HG03457 (cell line): ENCODE measurements around the gene STX12.
"Not testable (repeated sequence)": the region's sequence is repeated elsewhere in the genome, so short reads cannot be mapped to it uniquely, and the experiment has no call there.

Experiments used
- ATAC-seq: cut with Tn5 transposase; IDR thresholded peaks from one replicate; pipeline ENCODE4 v1.9.1; 2021; ENCODE audit warnings: moderate number of reproducible peaks; ENCODE audit not compliant: unreplicated experiment

STX12 gene

DNA sequence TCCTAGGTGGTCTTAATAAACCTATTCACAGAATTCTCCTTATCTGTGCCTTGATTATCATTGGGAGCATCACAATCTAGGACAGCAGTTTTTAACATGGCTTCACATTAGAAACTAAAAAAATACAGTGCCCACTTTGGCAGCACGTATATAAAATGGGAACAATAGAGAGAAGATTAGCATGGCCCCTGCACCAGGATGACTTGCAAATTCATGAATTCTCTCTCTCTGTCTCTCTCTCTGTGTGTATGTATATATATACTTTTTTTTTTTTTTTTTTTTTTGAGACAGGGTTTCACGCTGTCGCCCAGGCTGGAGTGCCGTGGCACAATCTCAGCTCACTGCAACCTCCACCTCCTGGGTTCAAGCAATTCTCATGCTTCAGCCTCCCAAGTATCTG, 51.4 kb downstream of the STX12 start:
- no peak for ATAC-seq

DNA sequence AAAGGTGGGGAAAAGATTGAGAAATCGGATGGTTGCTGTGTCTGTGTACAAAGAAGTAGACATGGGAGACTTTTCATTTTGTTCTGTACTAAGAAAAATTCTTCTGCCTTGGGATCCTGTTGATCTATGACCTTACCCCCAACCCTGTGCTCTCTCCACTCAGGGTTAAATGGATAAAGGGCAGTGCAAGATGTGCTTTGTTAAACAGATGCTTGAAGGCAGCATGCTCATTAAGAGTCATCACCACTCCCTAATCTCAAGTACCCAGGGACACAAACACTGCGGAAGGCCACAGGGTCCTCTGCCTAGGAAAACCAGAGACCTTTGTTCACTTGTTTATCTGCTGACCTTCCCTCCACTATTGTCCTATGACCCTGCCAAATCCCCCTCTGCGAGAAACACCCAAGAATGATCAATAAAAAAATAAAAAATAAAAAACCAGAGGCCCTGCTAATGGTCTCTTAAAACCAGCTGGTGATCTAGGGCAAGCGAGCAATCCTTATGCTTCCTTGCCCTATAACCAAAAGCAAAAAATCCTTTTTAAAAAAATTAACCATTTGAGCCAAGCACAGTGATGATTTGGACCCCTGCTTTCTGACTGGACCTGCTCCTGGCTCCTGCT, 56.4 kb downstream of the STX12 start:
- ATAC-seq = not testable (repeated sequence)

DNA sequence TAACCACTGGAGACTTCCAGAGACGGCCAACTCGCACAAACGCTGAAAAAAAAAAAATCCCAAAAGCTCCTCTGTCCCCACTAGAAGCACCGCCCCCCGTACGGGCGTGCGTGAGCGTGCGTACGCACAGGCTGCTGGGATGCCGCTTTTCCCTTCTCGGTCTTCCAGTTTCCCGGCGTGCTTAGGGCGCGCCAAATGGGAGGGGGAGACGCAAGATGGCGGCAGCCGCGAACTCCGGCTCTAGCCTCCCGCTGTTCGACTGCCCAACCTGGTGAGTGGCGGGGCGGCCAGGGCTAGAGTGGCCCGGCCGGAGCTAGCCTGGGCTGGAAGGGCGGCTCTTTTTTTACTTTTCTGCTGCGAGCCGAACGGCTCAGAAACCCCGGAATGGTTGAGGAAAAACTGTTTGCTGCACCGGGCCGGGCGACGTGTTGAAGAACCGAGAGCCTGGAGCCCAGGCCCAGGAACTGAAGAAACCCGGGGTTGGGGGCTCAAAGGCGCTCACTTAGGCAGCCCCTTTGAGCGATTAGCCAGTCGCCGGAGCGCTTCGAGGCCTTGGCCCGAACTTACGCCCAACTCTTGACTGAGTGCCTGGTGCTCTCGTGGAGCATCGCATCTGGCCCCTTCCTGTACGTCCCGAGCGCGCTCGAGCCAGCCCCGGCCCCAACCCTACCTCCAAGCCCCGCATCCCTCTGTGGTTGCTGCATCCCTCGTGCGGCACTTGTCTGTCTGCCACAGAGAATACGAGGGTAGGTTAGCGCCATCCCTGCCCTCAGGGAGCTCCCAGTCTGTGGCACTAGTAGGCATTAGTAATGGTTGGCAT, 57.8 kb downstream of the STX12 start, which contains the start of gene PPP1R8:
PPP1R8 (plus strand) TSS at position 162 of the 820 bp plus-strand sequence; CDS start at position 216, 54 bp downstream.
- peak; percentile 81 for ATAC-seq

DNA sequence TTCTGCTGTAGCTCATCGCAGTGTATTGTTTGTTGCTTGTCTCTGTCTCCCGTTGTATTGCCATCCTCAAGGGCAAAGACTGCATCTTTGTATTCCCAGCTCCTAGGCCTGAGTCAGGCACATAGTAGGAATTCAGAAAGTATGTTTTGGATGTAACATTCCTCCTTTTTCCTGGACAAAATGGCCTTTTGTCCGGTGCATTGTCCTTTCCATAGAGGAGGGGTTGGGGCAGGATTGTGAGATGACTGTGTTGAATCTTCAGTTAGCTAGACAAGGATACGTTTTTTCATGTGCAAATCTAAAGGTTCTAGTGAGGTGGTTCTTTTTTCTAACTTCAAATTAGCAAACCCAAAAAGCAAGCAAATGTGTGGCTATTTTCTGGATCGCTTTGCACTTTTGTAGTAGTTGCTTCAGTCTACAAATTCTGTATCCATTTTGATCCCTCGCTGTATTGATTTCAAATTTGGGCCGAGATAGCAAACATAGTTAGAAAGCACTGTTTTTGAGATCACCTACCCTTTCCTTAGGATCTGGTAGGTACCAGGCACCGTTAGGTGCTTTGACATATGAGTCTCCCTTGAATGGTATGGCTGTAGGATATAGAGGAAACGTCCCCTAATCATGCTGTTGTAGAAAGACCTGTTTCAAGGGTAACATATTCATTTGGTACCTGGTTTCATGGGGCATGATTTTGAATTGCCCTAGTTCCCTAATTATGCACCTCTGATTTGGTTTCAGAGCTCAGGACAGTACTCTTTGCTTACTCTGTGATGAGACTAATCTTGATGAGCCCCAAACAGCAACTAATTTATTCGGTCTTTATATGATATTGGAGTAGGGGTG, 58.8 kb downstream of the STX12 start:
- no peak for ATAC-seq

DNA sequence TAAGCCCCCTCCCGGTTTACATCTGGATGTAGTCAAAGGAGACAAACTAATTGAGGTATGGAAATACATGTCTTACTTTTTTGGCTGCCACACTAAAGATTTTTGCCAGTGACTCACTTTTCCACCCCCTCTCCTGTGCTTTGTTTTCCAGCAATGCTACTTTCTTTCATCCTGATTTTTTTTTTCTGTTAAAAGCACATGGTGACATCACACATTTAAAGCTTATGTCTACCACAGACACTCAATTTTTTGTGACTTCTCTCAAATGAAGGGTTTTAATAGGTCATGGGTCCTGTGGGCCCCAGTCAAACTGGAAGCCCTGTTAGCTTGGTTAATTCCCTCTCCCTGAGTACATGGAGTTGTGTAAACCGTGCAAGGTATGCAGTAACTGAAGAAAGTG, 59.7 kb downstream of the STX12 start:
- no peak for ATAC-seq

DNA sequence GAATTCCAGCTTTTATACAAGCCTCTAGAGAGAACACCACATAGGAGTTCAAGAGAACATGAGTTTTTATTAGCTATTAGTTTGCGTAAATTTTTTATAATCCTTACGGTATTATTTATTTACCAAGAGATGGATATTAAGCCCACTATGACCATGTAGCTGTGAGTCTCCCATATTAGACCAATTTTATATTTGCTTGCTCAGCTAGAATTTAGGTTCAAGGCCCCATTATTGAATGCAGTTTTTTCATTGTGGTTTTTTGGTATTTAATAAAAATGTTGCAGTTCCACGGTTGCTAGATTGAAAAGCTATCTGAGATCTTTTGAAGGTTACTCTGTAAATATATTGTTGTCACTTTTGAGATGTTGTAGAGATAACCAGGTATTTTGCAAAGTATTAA, 60.5 kb downstream of the STX12 start:
- ATAC-seq = no peak

DNA sequence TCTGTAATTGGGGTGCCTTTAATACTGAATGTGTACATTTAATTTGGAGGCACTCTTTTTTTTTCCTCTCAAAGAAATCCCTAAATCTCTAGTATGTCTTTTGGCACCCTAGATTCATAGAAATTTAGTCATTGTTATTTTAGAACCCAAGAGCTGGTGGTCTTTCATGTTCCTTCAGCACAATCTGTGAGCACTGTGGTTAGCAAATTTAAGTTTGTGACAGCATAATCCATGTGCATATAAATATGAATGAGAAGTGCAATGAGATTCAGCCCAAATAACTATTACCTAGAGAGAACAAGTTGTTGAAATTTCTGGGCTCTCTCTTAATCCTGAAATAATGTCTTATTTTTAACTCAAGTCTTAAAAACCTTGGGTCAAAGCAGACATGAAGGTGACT, 62.0 kb downstream of the STX12 start:
- no peak for ATAC-seq

DNA sequence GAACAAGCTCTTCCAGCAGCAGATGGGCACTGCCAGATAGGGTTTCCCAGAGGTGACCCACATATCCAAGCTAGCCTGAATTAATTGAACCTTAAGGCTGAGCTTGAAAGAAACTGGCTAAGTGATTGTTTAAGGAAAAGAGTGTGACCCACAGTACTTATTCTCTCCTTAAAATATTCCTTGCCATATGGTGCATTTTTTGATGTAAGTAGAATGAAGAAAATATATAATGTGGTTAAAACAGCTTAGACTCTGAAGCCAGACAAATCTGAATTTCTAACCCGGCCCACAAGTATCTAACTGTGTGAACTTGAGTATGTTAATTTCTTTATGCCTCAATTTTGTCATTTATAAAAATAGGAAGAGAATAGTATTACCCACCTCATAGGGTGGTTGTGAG, 62.5 kb downstream of the STX12 start:
- ATAC-seq = no peak

DNA sequence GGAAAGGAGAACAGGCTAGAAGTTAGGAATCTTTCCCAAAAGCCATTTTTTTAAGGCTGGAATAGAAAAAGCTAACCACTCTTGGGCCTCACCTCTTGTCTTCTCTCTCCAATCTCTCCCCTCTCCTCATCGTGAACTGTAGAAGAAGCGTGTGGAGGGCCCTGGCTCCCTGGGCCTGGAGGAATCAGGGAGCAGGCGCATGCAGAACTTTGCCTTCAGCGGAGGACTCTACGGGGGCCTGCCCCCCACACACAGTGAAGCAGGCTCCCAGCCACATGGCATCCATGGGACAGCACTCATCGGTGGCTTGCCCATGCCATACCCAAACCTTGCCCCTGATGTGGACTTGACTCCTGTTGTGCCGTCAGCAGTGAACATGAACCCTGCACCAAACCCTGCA, 76.9 kb downstream of the STX12 start:
- ATAC-seq = no peak

DNA sequence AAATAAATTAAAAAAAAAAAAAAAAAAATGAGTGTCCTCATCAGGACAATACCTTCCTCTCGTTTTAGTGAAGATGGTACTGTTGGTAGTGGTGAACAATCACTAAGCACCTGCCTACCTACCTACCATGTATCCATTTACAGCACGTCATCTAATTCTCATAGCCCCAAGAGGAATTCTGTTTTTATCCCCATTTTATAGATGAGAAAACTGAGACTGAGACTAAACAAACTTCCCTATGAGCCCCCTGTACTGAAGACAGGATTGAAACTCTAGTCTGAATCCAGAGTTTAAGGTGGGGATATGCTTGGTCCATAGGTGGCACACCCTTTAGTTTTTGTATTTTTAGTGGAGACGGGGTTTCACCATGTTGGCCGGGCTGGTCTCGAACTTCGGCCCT, 82.1 kb downstream of the STX12 start:
- ATAC-seq = no peak

DNA sequence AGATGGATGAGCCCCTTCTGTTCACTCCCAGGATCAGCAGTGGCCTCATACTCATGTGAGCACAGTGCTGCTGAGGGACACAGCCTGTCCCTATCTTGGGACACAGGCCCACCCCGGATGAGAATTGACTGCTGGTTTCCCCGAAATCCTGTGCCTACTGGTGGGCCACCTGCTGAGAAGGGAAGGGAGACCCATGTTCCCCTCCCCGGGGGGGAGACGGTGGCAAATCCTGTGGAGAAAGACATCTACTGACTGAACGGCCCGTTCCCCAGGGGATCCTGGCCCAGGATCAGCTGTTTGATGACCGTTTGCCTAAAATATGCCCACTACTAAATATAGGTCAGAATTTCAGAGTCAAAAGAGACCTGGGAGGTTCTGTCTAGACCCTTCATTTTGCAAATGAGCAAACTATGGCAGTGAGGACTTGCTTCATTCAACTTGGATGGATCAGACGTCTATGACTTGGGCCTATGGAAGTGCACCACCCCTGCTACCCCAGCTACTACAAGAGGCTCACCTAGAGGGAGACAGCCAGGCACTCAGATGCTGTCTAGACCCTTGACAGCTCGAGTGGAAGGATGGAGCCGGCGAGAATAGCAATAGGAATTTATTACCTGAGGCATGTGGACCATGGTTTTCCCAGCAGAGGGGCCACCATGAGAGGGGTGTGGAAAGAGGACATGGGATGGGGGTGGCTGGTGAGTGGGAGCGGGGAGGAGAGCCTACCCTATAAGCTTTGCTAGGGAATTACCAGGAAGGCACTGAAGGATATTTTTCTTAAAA, 83.7 kb downstream of the STX12 start:
- ATAC-seq = no peak

DNA sequence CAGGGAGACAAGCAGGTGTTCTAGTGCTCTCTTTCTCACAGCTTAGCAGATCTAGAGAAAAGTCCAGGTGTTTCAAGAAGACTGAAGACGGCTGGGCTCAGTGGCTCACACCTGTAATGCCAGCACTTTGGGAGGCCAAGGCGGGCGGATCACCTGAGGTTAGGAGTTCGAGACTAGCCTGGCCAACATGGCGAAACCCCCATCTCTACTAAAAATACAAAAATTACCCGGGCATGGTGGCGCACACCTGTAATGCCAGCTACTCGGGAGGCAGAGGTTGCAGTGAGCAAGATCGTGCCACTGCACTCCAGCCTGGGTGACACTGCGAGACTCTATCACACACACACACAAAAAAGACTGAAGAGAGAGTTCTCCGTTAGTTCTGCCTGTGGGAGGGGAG, 84.5 kb downstream of the STX12 start:
- ATAC-seq = not testable (repeated sequence)

DNA sequence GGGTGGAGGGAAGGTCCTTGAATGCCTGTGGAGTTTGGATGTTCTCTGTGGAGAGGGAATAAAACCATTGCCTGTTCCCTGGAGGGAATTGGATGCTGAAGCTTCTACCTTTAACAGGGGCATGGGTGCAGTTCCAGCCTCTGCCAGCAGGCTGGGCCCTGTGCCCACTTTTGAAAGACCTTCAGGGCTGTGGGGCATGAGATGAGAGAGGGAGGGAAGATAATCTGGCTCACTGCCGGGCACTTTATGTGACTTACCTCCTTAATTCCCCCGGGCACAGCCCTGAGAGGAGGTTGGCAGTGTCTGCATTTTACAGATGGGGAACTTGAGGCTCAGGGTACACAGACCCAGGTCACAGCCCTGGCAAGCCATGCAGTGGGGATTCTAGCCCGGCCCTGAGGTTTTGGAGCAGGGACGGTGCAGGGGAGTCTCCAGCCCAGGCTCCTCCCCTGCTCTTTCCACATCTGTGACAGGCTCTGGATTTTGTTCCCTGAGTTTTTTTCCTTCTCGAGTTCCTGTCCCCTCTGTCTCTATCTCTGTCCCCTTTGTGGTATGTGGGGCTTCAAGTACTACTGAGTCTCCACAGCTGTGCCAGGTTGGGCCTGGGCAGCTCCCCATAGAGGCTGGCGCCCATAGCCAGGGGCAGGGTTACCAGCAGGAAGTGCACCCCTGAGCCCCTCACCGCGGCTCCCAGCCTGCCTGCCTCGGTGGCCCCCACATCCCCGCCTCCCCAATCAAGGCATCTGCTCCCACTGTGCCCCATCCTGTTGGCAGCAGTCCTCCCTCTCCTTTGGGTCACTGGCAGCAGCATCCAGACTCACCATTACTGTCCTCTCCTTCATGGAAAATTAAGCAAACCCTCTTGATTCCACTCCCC, 85.3 kb downstream of the STX12 start:
- peak; percentile 51 for ATAC-seq

DNA sequence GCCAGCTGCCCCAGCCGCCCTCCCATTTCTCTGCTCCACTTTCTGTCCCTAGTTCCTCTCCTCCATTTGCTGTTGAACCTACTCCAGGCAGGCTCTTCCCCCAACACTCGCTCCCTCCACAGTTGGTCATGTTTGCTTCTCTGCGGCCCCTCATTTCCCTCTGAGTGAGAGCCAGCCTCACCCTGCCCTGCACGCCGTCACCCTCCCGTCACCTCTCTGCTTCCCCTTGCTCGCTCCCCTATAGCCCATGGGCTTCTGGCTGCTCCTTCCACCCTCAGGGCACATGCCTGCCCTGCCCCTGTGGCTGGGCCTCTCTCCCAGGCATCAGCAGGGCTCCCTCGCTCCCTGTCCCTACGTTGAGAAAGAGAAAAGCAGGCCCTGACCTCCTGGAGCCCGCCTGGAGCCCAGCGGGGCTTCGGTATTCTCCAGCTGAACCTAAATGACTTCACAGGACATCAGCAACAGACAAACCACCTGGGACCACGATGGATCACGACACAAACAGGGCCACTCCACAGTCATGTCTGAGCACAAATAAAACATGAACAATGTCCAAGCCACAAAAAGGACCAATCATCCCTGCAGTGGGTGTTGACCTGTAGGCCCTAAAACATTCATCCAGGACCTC, 86.0 kb downstream of the STX12 start:
- ATAC-seq = no peak

DNA sequence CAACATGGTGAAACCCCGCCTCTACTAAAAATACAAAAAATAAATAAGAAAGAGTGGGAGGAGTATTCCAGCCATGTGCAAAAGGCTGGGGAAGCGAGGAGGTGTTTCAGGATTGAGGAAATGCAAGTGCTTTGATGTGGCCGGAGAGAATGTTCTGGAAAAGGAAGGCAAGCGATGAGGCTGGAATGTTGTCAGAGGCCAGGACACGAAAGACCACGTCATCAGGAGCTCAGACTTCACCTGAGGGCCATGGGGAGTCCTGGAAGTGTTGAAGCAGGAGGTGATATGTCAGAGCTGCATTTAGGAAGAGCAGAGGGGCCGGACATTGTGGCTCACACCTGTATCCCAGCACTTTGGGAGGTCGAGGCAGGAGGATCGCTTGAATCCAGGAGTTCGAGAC, 88.4 kb downstream of the STX12 start:
- no peak for ATAC-seq

DNA sequence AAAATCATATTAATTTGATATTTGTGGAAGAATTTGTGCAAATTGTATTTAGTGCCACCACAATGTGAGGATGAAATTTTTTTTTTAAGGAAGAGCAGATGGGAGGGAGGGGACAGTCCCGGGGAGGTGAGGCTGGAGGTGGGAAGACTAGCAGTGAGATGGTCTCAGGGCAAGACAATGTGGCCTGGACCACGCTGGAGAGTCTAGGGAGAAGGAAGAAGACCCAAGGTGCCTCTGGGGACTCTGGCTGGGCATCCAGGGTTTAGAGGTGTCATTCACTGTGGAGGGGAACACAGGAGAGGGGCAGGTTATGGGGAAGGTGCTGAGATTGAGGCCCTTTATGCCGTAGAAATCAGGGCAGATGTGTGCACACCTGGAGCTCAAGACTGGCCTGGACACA, 89.0 kb downstream of the STX12 start:
- no peak for ATAC-seq

DNA sequence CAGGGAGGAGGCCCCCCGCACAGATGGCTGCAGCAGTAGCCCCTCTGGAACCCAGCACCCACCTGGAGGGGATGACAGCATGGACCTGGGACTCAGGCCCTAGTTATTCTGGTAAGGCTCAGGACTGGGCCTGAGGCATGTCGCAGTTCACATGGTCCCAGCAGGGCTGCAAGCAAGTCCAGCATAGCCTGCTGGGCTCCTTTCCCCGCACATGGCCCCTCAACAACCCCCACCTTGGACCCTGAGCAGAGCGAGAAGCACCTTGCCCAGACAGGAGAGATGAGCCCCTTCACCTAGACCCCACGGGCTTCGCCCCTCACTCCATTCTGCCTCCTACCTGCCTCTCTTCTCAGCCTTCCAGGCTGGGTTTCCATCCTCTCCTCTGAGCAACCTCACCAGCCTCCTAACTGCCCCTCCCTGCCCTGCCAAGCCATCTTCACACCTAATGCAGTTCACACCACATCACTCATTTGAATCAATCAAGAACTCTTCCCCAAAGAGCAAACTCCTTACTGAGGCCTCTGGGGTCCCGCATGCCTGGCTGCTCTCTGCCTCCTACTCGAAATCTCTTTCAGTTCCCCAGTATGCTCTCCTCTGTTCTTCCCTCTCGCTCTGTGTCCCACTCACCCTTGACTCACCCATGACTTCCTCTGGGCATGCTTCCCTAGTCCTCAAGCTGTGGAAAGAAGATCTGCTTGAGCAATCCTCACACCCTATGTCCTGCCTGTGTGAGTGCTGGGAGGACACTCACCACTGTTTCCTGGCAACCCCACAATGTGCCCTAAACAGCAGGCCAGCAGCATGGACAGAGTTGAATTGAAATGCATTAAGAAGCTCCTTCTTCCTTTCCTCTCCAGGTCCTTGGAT, 89.9 kb downstream of the STX12 start:
- ATAC-seq = no peak

DNA sequence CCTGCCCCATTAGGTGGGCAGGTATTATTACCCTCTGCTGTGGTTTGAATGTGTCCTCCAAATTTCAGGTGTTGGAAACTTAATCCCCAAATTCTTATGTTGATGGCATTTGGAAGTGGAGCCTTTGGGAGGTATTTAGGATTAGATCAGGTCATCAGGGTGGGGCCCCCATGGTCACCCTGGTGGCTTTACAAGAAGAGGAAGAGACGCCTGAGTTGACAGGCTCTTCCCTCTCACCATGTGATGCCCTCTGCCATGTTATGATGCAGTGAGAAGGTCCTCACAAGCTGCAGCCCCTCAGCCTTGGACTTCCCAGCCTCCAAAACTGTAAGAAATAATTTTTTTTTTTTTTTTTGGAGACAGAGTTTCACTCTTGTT, 90.5 kb downstream of the STX12 start:
- no peak for ATAC-seq
